ENCODE measurements around the gene MSL2.

DNA sequence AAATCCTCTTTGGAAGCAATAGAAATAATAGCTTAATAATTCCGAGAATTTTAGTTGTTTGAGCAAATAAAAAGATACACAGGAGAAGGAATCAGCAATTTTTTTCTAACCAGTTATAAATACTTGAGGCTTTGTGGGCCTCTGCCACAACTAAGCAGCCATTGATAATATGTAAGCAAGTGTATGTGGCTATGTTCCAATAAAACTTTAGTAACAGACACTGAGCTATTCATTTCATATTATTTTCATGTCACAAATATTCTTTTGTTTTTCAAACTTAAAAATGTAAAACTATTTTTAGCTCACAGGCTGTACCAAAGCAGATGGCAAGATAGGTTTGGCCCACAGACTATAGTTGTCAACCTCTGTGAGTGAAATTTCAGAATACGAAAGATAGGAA lies 85.7 kb downstream of the MSL2 start:
- no peak for TF ChIP-seq MAX (IDR thresholded peaks at IDR 0.05; ENCODE audit: low read depth)
- TF ChIP-seq POLR2AphosphoS5 (IDR thresholded peaks at IDR 0.05; ENCODE audit: low read depth, low read length) = no peak
- no peak for TF ChIP-seq CTCF (IDR thresholded peaks at IDR 0.05)
- no peak for TF ChIP-seq RAD21 (IDR thresholded peaks at IDR 0.05; ENCODE audit: low read length)
- TF ChIP-seq JUND (IDR thresholded peaks at IDR 0.05) = no peak
- TF ChIP-seq NFIC (IDR thresholded peaks at IDR 0.05; ENCODE audit: borderline replicate concordance) = no peak
- TF ChIP-seq REST (IDR thresholded peaks at IDR 0.05; ENCODE audit: low read depth, low read length) = no peak
- no peak for TF ChIP-seq NRF1 (IDR thresholded peaks at IDR 0.05; ENCODE audit: low read depth, low read length)
- no peak for TF ChIP-seq FOXM1 (IDR thresholded peaks at IDR 0.05; ENCODE audit: low read depth)
- TF ChIP-seq EP300 (IDR thresholded peaks at IDR 0.05; ENCODE audit: borderline replicate concordance in 1 of 2, low read depth in 1 of 2, low read length in 1 of 2) = no peak
